ENCODE data around the gene UTRN.

DNA sequence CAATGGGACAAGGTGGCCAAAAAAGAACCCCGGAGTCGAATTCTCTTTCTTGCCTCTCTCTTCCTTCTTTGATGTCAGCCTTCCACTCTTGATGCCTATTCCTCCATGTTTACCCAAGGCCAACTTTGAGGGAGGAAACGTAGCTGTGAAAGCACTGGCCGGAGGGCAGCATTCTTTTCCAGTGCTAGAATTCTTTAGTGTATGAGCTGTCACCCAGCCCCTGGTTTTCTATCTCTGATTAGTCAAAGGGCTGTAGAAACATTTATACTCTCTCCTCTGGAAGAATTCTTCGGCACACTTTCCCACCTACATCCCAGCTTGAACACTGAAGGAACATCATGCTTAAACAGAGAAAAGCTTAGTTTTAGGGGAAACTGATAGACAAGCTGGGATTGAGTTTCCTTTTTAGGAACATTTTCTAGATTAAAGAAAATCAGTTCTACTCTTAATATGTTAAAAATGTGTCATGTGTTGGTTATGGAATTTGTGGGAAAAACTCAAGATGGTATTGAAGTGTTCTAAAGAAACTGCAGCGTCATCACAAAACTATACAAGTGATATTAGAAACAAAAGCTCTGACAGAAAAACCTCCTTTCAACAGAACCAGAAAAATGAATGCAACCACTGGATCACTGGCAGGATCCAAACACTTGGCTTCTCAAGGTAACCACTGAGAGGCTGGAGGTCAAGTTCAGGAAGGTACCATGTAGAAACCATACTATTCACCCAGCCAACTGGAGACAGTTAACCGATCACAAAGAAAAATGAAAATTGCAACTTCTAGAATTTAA, 20.7 kb upstream of the UTRN start:
- TF ChIP-seq, protein P1, sequence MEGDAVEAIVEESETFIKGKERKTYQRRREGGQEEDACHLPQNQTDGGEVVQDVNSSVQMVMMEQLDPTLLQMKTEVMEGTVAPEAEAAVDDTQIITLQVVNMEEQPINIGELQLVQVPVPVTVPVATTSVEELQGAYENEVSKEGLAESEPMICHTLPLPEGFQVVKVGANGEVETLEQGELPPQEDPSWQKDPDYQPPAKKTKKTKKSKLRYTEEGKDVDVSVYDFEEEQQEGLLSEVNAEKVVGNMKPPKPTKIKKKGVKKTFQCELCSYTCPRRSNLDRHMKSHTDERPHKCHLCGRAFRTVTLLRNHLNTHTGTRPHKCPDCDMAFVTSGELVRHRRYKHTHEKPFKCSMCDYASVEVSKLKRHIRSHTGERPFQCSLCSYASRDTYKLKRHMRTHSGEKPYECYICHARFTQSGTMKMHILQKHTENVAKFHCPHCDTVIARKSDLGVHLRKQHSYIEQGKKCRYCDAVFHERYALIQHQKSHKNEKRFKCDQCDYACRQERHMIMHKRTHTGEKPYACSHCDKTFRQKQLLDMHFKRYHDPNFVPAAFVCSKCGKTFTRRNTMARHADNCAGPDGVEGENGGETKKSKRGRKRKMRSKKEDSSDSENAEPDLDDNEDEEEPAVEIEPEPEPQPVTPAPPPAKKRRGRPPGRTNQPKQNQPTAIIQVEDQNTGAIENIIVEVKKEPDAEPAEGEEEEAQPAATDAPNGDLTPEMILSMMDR (conservative IDR thresholded peaks at IDR 0.05; ENCODE audit: low read length), result no peak
- no peak for TF ChIP-seq EZH2phosphoT487 (IDR thresholded peaks at IDR 0.05; ENCODE audit: borderline replicate concordance, low read depth, low read length)

Data from OCI-LY7 (cell line).